Endothelial cell of umbilical vein (primary cell): Measurements from ENCODE around the gene DPP6. TPM values are rescaled to one million over a fixed set of nuclear protein-coding genes. Genes with fewer than 3 reads are reported as not detected.

Experiments
- BruUV-seq: library from RNA; stranded (reverse); fragments of 400-500 nt; replicated peaks from 2 replicates; lab custom pipeline; 2021; lab: Mats Ljungman, UMichigan
- CTCF ChIA-PET: fragments of 300-600, 350-600 bp; sonication (Branson Sonifier 250); formaldehyde crosslinking; loops from one replicate; lab custom pipeline; 2021; ENCODE audit warnings: antibody characterized with exemption, inconsistent platforms; lab: Charles Lee
- POLR2A ChIA-PET: fragments of 300-600, 350-600 bp; sonication (Branson Sonifier 250); formaldehyde crosslinking; loops from one replicate; lab custom pipeline; 2021; ENCODE audit warnings: antibody characterized with exemption, inconsistent platforms; lab: Charles Lee
- DNase-seq: peaks from one replicate; pipeline ENCODE4 v3.0.0-alpha.2; 2011; ENCODE audit warnings: low read depth, low spot score
- FAIRE-seq: peaks from 2 replicates; lab custom pipeline; 2011; peaks lifted over from hg19 to GRCh38; lab: Jason Lieb, UNC
- H2AFZ ChIP-seq: 2 replicates; pipeline ENCODE4 v1.6.0; 2012; ENCODE audit warnings: low read depth, low read length, control low read depth, inconsistent platforms
- H3K27ac ChIP-seq: 2 replicates; pipeline ENCODE4 v1.5.1; 2011; ENCODE audit warnings: low read depth, mild to moderate bottlenecking, control low read depth, low read length, moderate library complexity; ENCODE audit not compliant: insufficient read depth
- H3K27me3 ChIP-seq, 2 experiments: 2 replicates each; pipeline versions ENCODE4 v1.6.0 to v1.6.1; 2011; ENCODE audit warnings: low read length in 2 of 2, mixed read lengths in 1 of 2; ENCODE audit not compliant: control insufficient read depth in 2 of 2, insufficient read depth in 2 of 2
- H3K36me3 ChIP-seq, 2 experiments: 2 replicates in 1 of 2; 3 replicates in 1 of 2; pipeline ENCODE4 v1.5.1; 2011; ENCODE audit warnings: low read length in 2 of 2, mild to moderate bottlenecking in 1 of 2, moderate library complexity in 1 of 2; ENCODE audit not compliant: control insufficient read depth in 2 of 2, insufficient read depth in 2 of 2; ENCODE audit errors: extremely low read depth in 1 of 2
- H3K4me1 ChIP-seq: 3 replicates; pipeline ENCODE4 v1.5.1; 2011; ENCODE audit warnings: mild to moderate bottlenecking, low read length; ENCODE audit not compliant: control insufficient read depth, insufficient read depth; ENCODE audit errors: extremely low read depth
- H3K4me2 ChIP-seq: 2 replicates; pipeline ENCODE4 v1.6.1; 2011; ENCODE audit warnings: low read length, control low read depth, mixed read lengths; ENCODE audit not compliant: insufficient read depth
- H3K4me3 ChIP-seq, 3 experiments: fragments of 200-600 bp in 1 of 3; sonication (generic), shearing (Covaris generic) in 1 of 3; replicated peaks in 1 of 3; 2 replicates each; pipeline ENCODE4 v1.5.1; 2011 to 2016; ENCODE audit warnings: control low read depth in 3 of 3, low read length in 3 of 3, mild to moderate bottlenecking in 2 of 3, inconsistent platforms in 1 of 3, low read depth in 1 of 3, moderate library complexity in 1 of 3; ENCODE audit not compliant: insufficient read depth in 1 of 3
- H3K79me2 ChIP-seq: 2 replicates; pipeline ENCODE4 v1.6.0; 2012; ENCODE audit warnings: low read length, inconsistent platforms; ENCODE audit not compliant: control insufficient read depth, insufficient read depth
- H3K9ac ChIP-seq: replicated peaks from 2 replicates; pipeline ENCODE3; 2011; ENCODE audit warnings: low read length, control low read depth; ENCODE audit not compliant: insufficient read depth; ENCODE audit errors: extremely low read depth
- H3K9me1 ChIP-seq: replicated peaks from 3 replicates; pipeline ENCODE4 v1.6.0; 2011; ENCODE audit warnings: mild to moderate bottlenecking, low read length; ENCODE audit not compliant: control insufficient read depth, insufficient read depth; ENCODE audit errors: extremely low read depth
- H3K9me3 ChIP-seq: replicated peaks from 2 replicates; pipeline ENCODE4 v1.5.1; 2012; ENCODE audit warnings: low read length, inconsistent platforms; ENCODE audit not compliant: control insufficient read depth, insufficient read depth
- H4K20me1 ChIP-seq: replicated peaks from 2 replicates; pipeline ENCODE3; 2011; ENCODE audit warnings: mild to moderate bottlenecking, low read length; ENCODE audit not compliant: control insufficient read depth, insufficient read depth; ENCODE audit errors: extremely low read depth
- CTCF ChIP-seq, 2 donors: IDR thresholded peaks; 1 replicate in 1 of 2; 2 replicates in 1 of 2; pipeline ENCODE4 v1.5.1; 2011; ENCODE audit warnings: low read length in 2 of 2, mild to moderate bottlenecking in 2 of 2, moderate library complexity in 2 of 2, control low read depth in 1 of 2, inconsistent platforms in 1 of 2, low read depth in 1 of 2; ENCODE audit not compliant: insufficient read depth in 1 of 2; ENCODE audit errors: extremely low read depth in 1 of 2
- EZH2 ChIP-seq: IDR thresholded peaks from 2 replicates; pipeline ENCODE4 v1.6.1; 2012; ENCODE audit warnings: borderline replicate concordance, low read depth, mild to moderate bottlenecking, moderate library complexity, low read length, inconsistent platforms; ENCODE audit not compliant: severe bottlenecking
- FOS ChIP-seq: IDR thresholded peaks from 2 replicates; pipeline ENCODE4 v1.6.1; 2011; ENCODE audit warnings: mild to moderate bottlenecking, low read length, moderate library complexity, borderline replicate concordance; ENCODE audit not compliant: insufficient read depth
- GATA2 ChIP-seq: IDR thresholded peaks from 2 replicates; pipeline ENCODE4 v1.7.0; 2011; ENCODE audit warnings: low read depth, mild to moderate bottlenecking, moderate library complexity, mixed read lengths, low read length; ENCODE audit not compliant: insufficient read length, insufficient read depth
- JUN ChIP-seq: IDR thresholded peaks from 2 replicates; pipeline ENCODE4 v1.6.1; 2011; ENCODE audit warnings: borderline replicate concordance, low read depth; ENCODE audit not compliant: insufficient read length, insufficient read depth
- MAX ChIP-seq: IDR thresholded peaks from 2 replicates; pipeline ENCODE4 v1.6.1; 2011; ENCODE audit not compliant: insufficient read depth, insufficient read length
- MYC ChIP-seq: IDR thresholded peaks from one replicate; pipeline ENCODE4 v1.6.1; 2011; ENCODE audit warnings: mild to moderate bottlenecking, low read depth, low read length
- POLR2A ChIP-seq: IDR thresholded peaks from 2 replicates; pipeline ENCODE4 v1.6.1; 2012; ENCODE audit warnings: low read depth, mild to moderate bottlenecking, control low read depth, low read length
- POLR2AphosphoS5 ChIP-seq: IDR thresholded peaks from 2 replicates; pipeline ENCODE4 v1.6.1; 2012; ENCODE audit warnings: low read depth, mild to moderate bottlenecking, control low read depth, low read length, moderate library complexity; ENCODE audit not compliant: insufficient read depth
- dilution Hi-C: fragments of 300-500 bp; cut with MboI; formaldehyde crosslinking; loops from one replicate; pipeline ENCODE4 v1.15.0; 2019; ENCODE audit warnings: low sequenced_read_pairs; ENCODE audit not compliant: extremely low pct_ligation_motif_present
- intact Hi-C: fragments of 100-400 bp; cut with micrococcal nuclease; formaldehyde crosslinking; loops from one replicate; pipeline ENCODE4 v1.10.0; 2022
- polyA plus RNA-seq, 4 experiments: library from polyadenylated mRNA; depleted of rRNA in 3 of 4; stranded (reverse) in 3 of 4; unstranded in 1 of 4; fragments of >200 nt; gene quantifications; 2 replicates each; pipeline versions ENCODE4 v1.2.1 to v1.2.3, GENCODE V29; 2011 to 2012; ENCODE audit warnings: missing spikeins in 1 of 4
- total RNA-seq: library from RNA; stranded (reverse); gene quantifications from 2 replicates; pipeline ENCODE4 v1.2.3, GENCODE V29; 2021

Gene DPP6
- total and polyA plus RNA-seq, 2 donors (not counting 3 experiments of a cell fraction or from before 2014, with no cell fraction given): not detected

GRCh38 chr7:154532771-154533170, 480.6 kb downstream of the DPP6 start:
- no peak overlapping the region for H3K9ac ChIP-seq
- POLR2A ChIA-PET: no interaction called here
- no peak overlapping the region for H3K4me3 ChIP-seq
- H3K36me3 ChIP-seq: no peaks in the 10 kb centered on the region
- no peaks in the 10 kb centered on the region for H3K9me1 ChIP-seq
- no peak for TF ChIP-seq MYC
- TF ChIP-seq POLR2AphosphoS5: no peak
- TF ChIP-seq MAX: no peak
- no peak for TF ChIP-seq FOS
- no peak for TF ChIP-seq JUN
- TF ChIP-seq EZH2: no peak
- TF ChIP-seq CTCF (IDR thresholded peaks at IDR 0.05; ENCODE audit: extremely low read depth in 1 of 2, insufficient read depth in 1 of 2, low read depth in 1 of 2, low read length in 2 of 2): no peak
- TF ChIP-seq POLR2A: no peak
- no peak for TF ChIP-seq GATA2
- H3K4me2 ChIP-seq: no peak overlapping the region
- H3K4me1 ChIP-seq: no peaks in the 10 kb centered on the region
- no peak overlapping the region for H3K27ac ChIP-seq
- H2AFZ ChIP-seq: no peak overlapping the region
- intact Hi-C loops: no loop called here
- peaks cover 11% of the 10 kb centered on the region for H3K9me3 ChIP-seq
- H4K20me1 ChIP-seq: no peaks in the 10 kb centered on the region
- FAIRE-seq (no peak), DNase-seq (no peak)
- dilution Hi-C loops: no loop called here
- CTCF ChIA-PET: no interaction called here
- BruUV-seq: no TSS peak
- H3K79me2 ChIP-seq: no peaks in the 10 kb centered on the region
- no peaks in the 10 kb centered on the region for H3K27me3 ChIP-seq
